Epithelial cell of esophagus (primary cell): ENCODE results near the gene RAPGEF2.
"Not testable (repeated sequence)": the region's sequence is repeated elsewhere in the genome, so short reads cannot be mapped to it uniquely, and the experiment has no call there.

Source experiments
- DNase-seq: peaks from one replicate; pipeline ENCODE4 v3.0.0; 2010; ENCODE audit warnings: low read depth
- H3K4me3 ChIP-seq: 2 replicates; pipeline ENCODE4 v1.5.1; 2011; ENCODE audit warnings: mild to moderate bottlenecking, low read length, control low read depth
- TF ChIP-seq, protein P1 (sequence below): IDR thresholded peaks from 2 replicates; pipeline ENCODE4 v1.5.1; 2011; ENCODE audit warnings: low read depth, mild to moderate bottlenecking, low read length, control low read depth, inconsistent platforms; ENCODE audit not compliant: insufficient read depth; ENCODE audit errors: missing control alignments

The RAPGEF2 gene

DNA sequence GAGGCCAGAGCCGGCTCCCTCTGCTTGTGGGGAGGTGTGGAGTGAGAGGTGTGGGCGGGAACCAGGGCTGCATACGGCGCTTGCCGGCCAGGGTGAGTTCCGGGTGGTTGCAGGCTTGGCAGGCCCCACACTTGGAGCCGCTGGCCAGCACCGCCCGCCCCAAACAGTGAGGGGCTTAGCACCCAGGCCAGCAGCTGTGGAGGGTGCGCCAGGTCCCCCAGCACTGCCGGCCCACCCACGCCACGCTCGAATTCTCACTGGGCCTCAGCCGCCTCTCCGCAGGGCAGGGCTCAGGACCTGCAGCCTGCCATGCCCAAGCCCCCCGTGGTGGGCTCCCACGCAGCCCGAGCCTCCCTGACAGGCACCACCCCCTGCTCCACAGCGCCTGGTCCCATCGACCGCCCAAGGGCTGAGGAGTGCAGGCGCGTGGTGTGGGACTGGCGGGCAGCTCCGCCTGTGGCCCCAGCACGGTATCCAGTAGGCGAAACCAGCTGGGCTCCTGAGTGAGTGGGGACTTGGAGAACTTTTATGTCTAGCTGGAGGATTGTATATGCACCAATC, 275.3 kb downstream of the RAPGEF2 start:
- TF ChIP-seq, protein P1, sequence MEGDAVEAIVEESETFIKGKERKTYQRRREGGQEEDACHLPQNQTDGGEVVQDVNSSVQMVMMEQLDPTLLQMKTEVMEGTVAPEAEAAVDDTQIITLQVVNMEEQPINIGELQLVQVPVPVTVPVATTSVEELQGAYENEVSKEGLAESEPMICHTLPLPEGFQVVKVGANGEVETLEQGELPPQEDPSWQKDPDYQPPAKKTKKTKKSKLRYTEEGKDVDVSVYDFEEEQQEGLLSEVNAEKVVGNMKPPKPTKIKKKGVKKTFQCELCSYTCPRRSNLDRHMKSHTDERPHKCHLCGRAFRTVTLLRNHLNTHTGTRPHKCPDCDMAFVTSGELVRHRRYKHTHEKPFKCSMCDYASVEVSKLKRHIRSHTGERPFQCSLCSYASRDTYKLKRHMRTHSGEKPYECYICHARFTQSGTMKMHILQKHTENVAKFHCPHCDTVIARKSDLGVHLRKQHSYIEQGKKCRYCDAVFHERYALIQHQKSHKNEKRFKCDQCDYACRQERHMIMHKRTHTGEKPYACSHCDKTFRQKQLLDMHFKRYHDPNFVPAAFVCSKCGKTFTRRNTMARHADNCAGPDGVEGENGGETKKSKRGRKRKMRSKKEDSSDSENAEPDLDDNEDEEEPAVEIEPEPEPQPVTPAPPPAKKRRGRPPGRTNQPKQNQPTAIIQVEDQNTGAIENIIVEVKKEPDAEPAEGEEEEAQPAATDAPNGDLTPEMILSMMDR: no peak
- no peak for DNase-seq
- no peak overlapping the region for H3K4me3 ChIP-seq

DNA sequence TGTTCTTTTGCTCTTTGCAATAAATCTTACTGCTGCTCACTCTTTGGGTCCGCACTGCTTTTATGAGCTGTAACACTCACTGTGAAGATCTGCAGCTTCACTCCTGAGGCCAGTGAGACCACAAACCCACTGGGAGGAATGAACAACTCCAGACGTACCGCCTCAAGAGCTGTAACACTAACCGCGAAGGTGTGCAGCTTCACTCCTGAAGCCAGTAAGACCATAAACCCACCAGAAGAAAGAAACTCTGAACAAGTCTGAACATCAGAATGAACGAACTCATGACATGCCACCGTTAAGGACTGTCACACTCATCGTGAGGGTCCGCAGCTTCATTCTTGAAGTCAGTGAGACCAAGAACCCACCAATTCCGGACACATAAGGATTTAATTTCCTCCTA, 276.2 kb downstream of the RAPGEF2 start:
- not testable (repeated sequence) for H3K4me3 ChIP-seq, DNase-seq

DNA sequence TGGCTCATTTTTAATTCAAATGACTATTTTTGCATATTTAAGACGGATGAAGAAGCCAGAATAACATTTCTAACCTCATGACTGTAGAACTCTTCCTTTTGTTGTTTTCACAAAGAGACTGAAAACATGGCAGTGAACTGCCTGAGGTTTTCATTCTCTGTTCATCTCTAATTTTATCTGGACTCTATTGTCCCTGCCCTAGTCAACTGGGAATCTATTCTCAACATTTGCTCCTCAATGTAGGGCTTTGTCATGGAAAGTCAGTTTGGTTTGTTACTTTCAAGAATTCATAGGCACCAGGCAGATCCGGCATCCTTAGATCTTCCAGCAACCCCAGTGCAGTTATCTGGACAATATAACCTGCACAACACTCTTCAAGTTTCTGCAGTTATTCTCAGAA, 277.0 kb downstream of the RAPGEF2 start:
- TF ChIP-seq, protein P1: no peak
- no peak for DNase-seq
- no peak overlapping the region for H3K4me3 ChIP-seq

DNA sequence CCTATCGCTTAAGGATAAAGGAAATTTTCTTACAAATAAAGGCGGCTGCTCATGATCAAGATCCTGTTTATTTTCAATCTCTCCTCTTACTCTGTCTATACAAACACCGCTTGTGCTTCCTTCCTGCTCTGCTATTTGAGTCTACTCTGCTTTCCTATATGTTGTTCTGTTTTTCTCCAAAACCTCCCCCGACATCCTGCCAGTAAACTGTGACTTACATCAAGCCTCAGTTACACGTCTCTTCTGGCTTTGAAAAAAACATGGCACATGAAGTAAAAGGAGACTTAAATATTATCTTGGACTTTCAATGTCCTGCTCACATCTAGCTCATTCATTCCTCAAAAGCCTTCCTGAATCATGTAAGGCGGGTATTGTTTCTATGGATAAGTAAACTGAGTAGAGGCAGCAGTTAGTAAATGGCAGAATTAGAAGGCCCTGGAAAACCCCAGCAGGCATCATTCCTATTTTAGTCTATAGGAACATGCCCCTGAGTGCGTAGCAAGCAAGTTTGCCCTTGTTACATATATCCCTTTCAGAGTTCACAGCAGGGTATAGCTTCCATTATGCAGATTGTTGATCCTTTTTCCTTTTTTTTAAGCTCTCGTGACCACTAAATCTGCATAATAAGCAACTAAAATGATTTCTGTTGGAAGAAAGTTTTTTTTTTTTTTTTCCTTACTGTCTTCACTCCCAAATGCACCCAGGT, 280.1 kb downstream of the RAPGEF2 start:
- no peak for DNase-seq
- no peak overlapping the region for H3K4me3 ChIP-seq
- TF ChIP-seq, protein P1: no peak

DNA sequence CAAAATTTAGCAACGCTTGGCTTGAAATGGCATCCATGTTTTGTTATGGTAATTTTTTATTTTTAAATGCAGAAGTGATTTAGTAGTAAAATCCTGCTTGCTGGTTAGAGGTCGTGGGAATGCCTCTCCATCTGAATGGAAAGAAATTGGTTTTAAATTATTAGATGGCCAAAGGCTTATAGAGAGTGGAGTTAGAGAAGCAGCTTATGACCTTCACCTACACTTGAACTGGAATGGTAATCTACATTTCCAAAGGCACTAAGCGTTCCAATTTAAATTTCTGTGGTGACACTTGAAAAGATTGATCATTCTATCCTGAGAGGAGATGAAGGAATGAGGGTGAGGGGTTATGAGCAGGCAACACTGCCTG, 280.7 kb downstream of the RAPGEF2 start:
- no peak for DNase-seq
- H3K4me3 ChIP-seq: no peak overlapping the region
- TF ChIP-seq, protein P1: no peak

DNA sequence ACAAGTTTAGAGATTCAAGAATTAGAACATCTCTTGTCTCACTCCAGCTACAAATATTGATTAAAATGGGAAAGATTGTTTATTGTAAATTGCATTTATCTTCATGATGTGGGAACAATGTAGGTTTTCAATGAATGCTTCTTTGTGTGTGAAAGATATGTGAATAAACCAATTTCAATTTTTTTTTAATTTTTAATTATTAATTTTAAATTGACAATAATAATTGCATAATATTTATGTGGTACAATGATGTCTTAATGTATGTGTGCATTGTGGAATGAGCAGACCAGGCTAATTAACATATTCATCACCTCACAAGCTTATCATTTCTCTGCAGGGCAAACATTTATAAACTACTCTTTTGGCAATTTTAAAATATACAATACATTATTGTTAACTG, 281.1 kb downstream of the RAPGEF2 start:
- DNase-seq: no peak
- TF ChIP-seq, protein P1: no peak

DNA sequence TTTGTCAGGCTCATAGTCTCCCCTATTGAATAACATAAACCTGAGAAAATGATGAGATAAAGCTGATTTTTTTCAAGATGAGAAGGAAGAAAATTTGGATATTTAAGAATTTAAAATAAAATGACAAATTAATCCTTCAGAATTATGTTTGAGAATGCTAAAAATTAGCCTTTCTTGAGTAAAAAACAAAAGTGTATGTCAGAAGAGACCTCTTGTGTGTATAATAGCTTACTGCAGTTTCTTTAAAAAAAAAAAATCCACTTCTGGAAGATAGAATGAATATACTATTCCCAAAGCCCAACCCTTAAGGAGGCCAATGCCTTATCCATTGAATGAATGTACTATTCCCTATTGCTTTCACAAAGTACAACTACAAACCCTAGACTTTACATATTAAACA, 281.8 kb downstream of the RAPGEF2 start:
- TF ChIP-seq, protein P1: no peak
- no peak overlapping the region for H3K4me3 ChIP-seq
- no peak for DNase-seq

More for the DNA sequence above, 281.1 kb downstream of the RAPGEF2 start:
- H3K4me3 ChIP-seq: no peak overlapping the region
